Mesenchymal stem cell (in vitro differentiated cells and primary cell): Measurements from ENCODE around the gene ZNF267.
"Not testable (repeated sequence)": the region's sequence is repeated elsewhere in the genome, so short reads cannot be mapped to it uniquely, and the experiment has no call there.

Experiments
- DNase-seq: peaks from one replicate; pipeline ENCODE4 v3.0.0-alpha.2; 2013
- H2AFZ ChIP-seq: one replicate; pipeline ENCODE4 v1.6.1; 2013; ENCODE audit warnings: low read depth, mild to moderate bottlenecking, control low read depth, inconsistent platforms, low read length, moderate library complexity
- H2AK5ac ChIP-seq: 2 replicates; pipeline ENCODE4 v1.6.1; 2013; ENCODE audit warnings: low read length, moderate library complexity, mild to moderate bottlenecking, inconsistent platforms; ENCODE audit not compliant: severe bottlenecking
- H2BK120ac ChIP-seq: one replicate; pipeline ENCODE4 v1.6.1; 2013; ENCODE audit warnings: low read depth, mild to moderate bottlenecking, inconsistent platforms, low read length, moderate library complexity
- H2BK12ac ChIP-seq, 2 experiments: one replicate each; pipeline ENCODE4 v1.6.1; 2013; ENCODE audit warnings: inconsistent platforms in 2 of 2, low read length in 2 of 2, mild to moderate bottlenecking in 2 of 2, moderate library complexity in 2 of 2, control low read depth in 1 of 2
- H2BK15ac ChIP-seq: one replicate; pipeline ENCODE4 v1.6.1; 2013; ENCODE audit warnings: mild to moderate bottlenecking, low read depth, inconsistent platforms; ENCODE audit not compliant: poor library complexity, severe bottlenecking
- H2BK5ac ChIP-seq: 2 replicates; pipeline ENCODE4 v1.6.1; 2013; ENCODE audit warnings: low read depth, mild to moderate bottlenecking, low read length, control low read depth, inconsistent platforms; ENCODE audit not compliant: poor library complexity, severe bottlenecking
- H3K14ac ChIP-seq, 2 experiments: one replicate each; pipeline ENCODE4 v1.6.1; 2013; ENCODE audit warnings: inconsistent platforms in 2 of 2, low read length in 2 of 2, control low read depth in 1 of 2, mild to moderate bottlenecking in 1 of 2, moderate library complexity in 1 of 2
- H3K18ac ChIP-seq, 2 experiments: one replicate each; pipeline ENCODE4 v1.6.1; 2013; ENCODE audit warnings: inconsistent platforms in 2 of 2, low read length in 2 of 2, control low read depth in 1 of 2, low read depth in 1 of 2, mild to moderate bottlenecking in 1 of 2
- H3K23ac ChIP-seq, 2 experiments: one replicate each; pipeline ENCODE4 v1.6.1; 2013; ENCODE audit warnings: inconsistent platforms in 2 of 2, low read length in 2 of 2, mild to moderate bottlenecking in 2 of 2, moderate library complexity in 2 of 2, control low read depth in 1 of 2
- H3K27ac ChIP-seq: 2 replicates; pipeline ENCODE4 v1.5.1; 2013; ENCODE audit warnings: mild to moderate bottlenecking, moderate library complexity, low read length, control low read depth, inconsistent platforms; ENCODE audit not compliant: poor library complexity, severe bottlenecking
- H3K27me3 ChIP-seq, 2 experiments: 2 replicates each; pipeline versions ENCODE4 v1.6.1 to v1.7.0; 2013; ENCODE audit warnings: low read length in 2 of 2, mild to moderate bottlenecking in 2 of 2, moderate library complexity in 2 of 2, control low read depth in 1 of 2, inconsistent platforms in 1 of 2; ENCODE audit not compliant: control insufficient read depth in 1 of 2, insufficient read depth in 1 of 2
- H3K36me3 ChIP-seq, 2 experiments: 2 replicates each; pipeline versions ENCODE4 v1.6.1 to v1.7.0; 2013; ENCODE audit warnings: low read length in 2 of 2, control low read depth in 1 of 2, inconsistent platforms in 1 of 2, low read depth in 1 of 2, mild to moderate bottlenecking in 1 of 2; ENCODE audit not compliant: insufficient read depth in 2 of 2, control insufficient read depth in 1 of 2
- H3K4ac ChIP-seq, 2 experiments: one replicate each; pipeline ENCODE4 v1.6.1; 2013; ENCODE audit warnings: inconsistent platforms in 2 of 2, low read length in 2 of 2, mild to moderate bottlenecking in 2 of 2, moderate library complexity in 2 of 2, control low read depth in 1 of 2, low read depth in 1 of 2
- H3K4me1 ChIP-seq: 2 replicates; pipeline ENCODE4 v1.6.1; 2013; ENCODE audit warnings: low read depth, low read length, control low read depth; ENCODE audit not compliant: control insufficient read depth, insufficient read depth
- H3K4me2 ChIP-seq: 2 replicates; pipeline ENCODE4 v1.6.1; 2013; ENCODE audit warnings: low read length, mild to moderate bottlenecking, inconsistent platforms; ENCODE audit not compliant: poor library complexity, severe bottlenecking
- H3K4me3 ChIP-seq, 2 experiments: 2 replicates each; pipeline versions ENCODE4 v1.5.1 to v1.7.0; 2013; ENCODE audit warnings: low read length in 2 of 2, mild to moderate bottlenecking in 2 of 2, control low read depth in 1 of 2, low read depth in 1 of 2; ENCODE audit not compliant: insufficient read depth in 1 of 2
- H3K79me1 ChIP-seq: replicated peaks from 2 replicates; pipeline ENCODE4 v1.6.1; 2013; ENCODE audit warnings: mild to moderate bottlenecking, control low read depth, low read length, inconsistent platforms; ENCODE audit not compliant: poor library complexity, severe bottlenecking
- H3K9ac ChIP-seq: 2 replicates; pipeline ENCODE4 v1.7.0; 2013; ENCODE audit warnings: mild to moderate bottlenecking, low read length, moderate library complexity
- H3K9me3 ChIP-seq: 2 replicates; pipeline ENCODE4 v1.7.0; 2013; ENCODE audit warnings: mild to moderate bottlenecking, low read length; ENCODE audit not compliant: control insufficient read depth
- H4K8ac ChIP-seq: one replicate; pipeline ENCODE4 v1.6.1; 2013; ENCODE audit warnings: inconsistent platforms, mild to moderate bottlenecking, low read length, moderate library complexity
- H4K91ac ChIP-seq: one replicate; pipeline ENCODE4 v1.6.1; 2013; ENCODE audit warnings: mild to moderate bottlenecking, low read length, inconsistent platforms
- WGBS: methylation state at CpG from one replicate; pipeline ENCODE4 v1.1.7; 2013; ENCODE audit warnings: mixed read lengths; 5-methylcytosine and 5-hydroxymethylcytosine counted together

The ZNF267 gene

DNA sequence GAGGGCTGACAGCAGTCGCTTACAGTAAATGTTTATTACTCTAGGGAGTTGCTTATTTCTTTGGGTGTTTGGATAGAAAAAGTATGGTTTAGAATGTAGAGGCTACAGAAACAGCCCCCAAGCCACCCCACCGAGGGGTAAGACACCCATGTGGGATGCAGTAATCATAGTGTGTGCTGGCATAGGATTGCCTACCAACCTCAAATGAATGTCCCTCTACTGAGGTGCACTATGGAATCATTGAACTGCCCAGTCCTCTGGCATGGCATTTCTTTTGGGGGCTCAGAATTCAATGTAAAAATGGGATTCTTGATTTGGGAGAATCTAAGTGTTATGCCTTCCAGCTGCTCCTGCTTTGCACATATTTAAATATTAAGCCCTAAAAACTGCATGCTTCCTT is 46.8 kb downstream of the ZNF267 start:
- no peak overlapping the region for H3K18ac ChIP-seq
- no peak overlapping the region for H3K23ac ChIP-seq
- no peak overlapping the region for H2BK12ac ChIP-seq
- H3K27ac ChIP-seq: no peak overlapping the region
- DNase-seq: no peak
- H3K4me1 ChIP-seq: no peaks in the 10 kb centered on the region
- H3K79me1 ChIP-seq: peaks cover 5% of the 10 kb centered on the region
- no peak overlapping the region for H3K4me2 ChIP-seq
- no peak overlapping the region for H2BK120ac ChIP-seq
- H3K36me3 ChIP-seq: peaks cover 13 to 46% of the 10 kb centered on the region in 2 experiments
- no peak overlapping the region for H4K91ac ChIP-seq
- H3K14ac ChIP-seq: no peak overlapping the region
- peak overlapping the region in 1 of 2 experiments; percentile 47 for H3K4me3 ChIP-seq
- no peak overlapping the region for H3K9ac ChIP-seq
- H3K27me3 ChIP-seq: no peaks in the 10 kb centered on the region
- peaks cover 98% of the 10 kb centered on the region for H3K9me3 ChIP-seq
- no peak overlapping the region for H3K4ac ChIP-seq
- H2AFZ ChIP-seq: no peak overlapping the region
- H4K8ac ChIP-seq: no peak overlapping the region
- 82% methylated on average over 2 of the region's 2 CpGs for WGBS
- H2AK5ac ChIP-seq: no peak overlapping the region
- H2BK15ac ChIP-seq: no peak overlapping the region
- H2BK5ac ChIP-seq: no peak overlapping the region

DNA sequence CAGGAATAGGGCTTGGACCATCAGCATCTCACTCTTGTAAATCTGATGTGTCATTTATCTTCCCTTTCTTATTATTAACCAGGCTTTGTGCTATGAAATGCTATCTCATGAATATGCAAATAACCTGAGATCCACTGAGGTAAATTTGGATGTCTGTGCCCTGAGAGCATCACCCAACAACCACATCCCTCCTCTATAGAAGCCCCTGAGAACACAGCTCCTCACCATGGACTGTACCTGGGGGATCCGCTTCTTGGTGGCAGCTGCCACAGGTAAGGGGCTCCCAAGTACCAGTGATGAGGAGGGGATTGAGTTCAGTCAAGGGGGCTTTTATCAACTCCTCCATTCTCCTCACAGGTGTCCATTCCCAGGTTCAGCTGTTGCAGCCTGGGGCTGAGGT is 78.2 kb downstream of the ZNF267 start:
- H3K4ac ChIP-seq, H3K9ac ChIP-seq, H4K8ac ChIP-seq, H3K4me1 ChIP-seq, H3K36me3 ChIP-seq, H3K4me3 ChIP-seq, H3K9me3 ChIP-seq, H3K14ac ChIP-seq, H2AK5ac ChIP-seq, H3K79me1 ChIP-seq, H2AFZ ChIP-seq, H3K27me3 ChIP-seq, H2BK12ac ChIP-seq, H3K4me2 ChIP-seq, H2BK15ac ChIP-seq, H3K18ac ChIP-seq, H2BK5ac ChIP-seq, H2BK120ac ChIP-seq, H3K23ac ChIP-seq, H3K27ac ChIP-seq, H4K91ac ChIP-seq, DNase-seq: not testable (repeated sequence)
- WGBS: no CpG with 5 or more reads among the region's 1 CpG

DNA sequence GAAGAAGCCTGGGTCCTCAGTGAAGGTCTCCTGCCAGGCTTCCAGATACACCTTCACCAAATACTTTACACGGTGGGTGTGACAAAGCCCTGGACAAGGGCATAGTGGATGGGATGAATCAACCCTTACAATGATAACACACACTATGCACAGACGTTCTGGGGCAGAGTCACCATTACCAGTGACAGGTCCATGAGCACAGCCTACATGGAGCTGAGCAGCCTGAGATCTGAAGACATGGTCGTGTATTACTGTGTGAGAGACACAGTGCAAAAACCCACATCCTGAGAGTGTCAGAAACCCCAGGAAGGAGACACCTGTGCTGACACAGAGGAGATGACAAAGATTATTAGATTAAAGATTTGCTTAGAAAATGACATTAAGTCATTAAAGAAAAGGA is 78.6 kb downstream of the ZNF267 start:
- H3K14ac ChIP-seq, H2BK12ac ChIP-seq, H3K18ac ChIP-seq, H3K27me3 ChIP-seq, H3K36me3 ChIP-seq, H3K4ac ChIP-seq, DNase-seq, H4K91ac ChIP-seq, H3K27ac ChIP-seq, H2AK5ac ChIP-seq, H2AFZ ChIP-seq, H3K23ac ChIP-seq, H2BK120ac ChIP-seq, H3K4me1 ChIP-seq, H3K79me1 ChIP-seq, H3K9me3 ChIP-seq, H2BK15ac ChIP-seq, H3K4me3 ChIP-seq, H2BK5ac ChIP-seq, H3K4me2 ChIP-seq, H4K8ac ChIP-seq, H3K9ac ChIP-seq: not testable (repeated sequence)
- WGBS: no CpG with 5 or more reads among the region's 3 CpGs

DNA sequence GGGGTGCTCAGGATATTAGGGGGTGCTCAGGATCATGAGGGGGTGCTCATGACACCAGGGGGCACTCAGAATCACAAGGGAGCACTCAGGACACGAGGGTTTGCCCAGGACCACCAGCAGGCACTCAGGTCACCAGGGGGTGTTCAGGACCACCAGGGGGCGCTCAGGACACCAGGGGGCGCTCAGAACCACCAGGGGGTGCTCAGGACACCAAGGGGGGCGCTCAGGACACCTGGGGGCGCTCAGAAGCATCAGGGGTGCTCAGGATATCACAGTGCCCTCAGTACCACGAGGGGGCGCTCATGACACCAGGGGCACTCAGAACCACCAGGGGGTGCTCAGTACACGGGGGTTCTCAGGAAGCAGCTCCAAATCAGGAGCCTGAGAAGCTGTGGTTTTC is 82.6 kb downstream of the ZNF267 start:
- WGBS: no CpG with 5 or more reads among the region's 8 CpGs
- H2AFZ ChIP-seq: not testable (repeated sequence)

More for the DNA sequence above, 82.6 kb downstream of the ZNF267 start:
- not testable (repeated sequence) for DNase-seq, H3K27me3 ChIP-seq, H2BK120ac ChIP-seq, H3K9ac ChIP-seq, H3K27ac ChIP-seq, H3K9me3 ChIP-seq, H2AK5ac ChIP-seq, H3K4ac ChIP-seq, H4K91ac ChIP-seq, H3K36me3 ChIP-seq, H3K4me3 ChIP-seq, H3K18ac ChIP-seq, H3K79me1 ChIP-seq, H3K23ac ChIP-seq, H2BK5ac ChIP-seq, H4K8ac ChIP-seq, H3K4me2 ChIP-seq, H3K4me1 ChIP-seq, H2BK12ac ChIP-seq, H2BK15ac ChIP-seq, H3K14ac ChIP-seq
